GM19240 (cell line): ENCODE measurements around the gene ITPRID2.
"Not testable (repeated sequence)": the region's sequence is repeated elsewhere in the genome, so short reads cannot be mapped to it uniquely, and the experiment has no call there.

Experiments
- DNase-seq: peaks from one replicate; pipeline ENCODE4 v3.0.0; 2011; ENCODE audit warnings: low spot score; ENCODE audit not compliant: insufficient read length

The ITPRID2 gene

DNA sequence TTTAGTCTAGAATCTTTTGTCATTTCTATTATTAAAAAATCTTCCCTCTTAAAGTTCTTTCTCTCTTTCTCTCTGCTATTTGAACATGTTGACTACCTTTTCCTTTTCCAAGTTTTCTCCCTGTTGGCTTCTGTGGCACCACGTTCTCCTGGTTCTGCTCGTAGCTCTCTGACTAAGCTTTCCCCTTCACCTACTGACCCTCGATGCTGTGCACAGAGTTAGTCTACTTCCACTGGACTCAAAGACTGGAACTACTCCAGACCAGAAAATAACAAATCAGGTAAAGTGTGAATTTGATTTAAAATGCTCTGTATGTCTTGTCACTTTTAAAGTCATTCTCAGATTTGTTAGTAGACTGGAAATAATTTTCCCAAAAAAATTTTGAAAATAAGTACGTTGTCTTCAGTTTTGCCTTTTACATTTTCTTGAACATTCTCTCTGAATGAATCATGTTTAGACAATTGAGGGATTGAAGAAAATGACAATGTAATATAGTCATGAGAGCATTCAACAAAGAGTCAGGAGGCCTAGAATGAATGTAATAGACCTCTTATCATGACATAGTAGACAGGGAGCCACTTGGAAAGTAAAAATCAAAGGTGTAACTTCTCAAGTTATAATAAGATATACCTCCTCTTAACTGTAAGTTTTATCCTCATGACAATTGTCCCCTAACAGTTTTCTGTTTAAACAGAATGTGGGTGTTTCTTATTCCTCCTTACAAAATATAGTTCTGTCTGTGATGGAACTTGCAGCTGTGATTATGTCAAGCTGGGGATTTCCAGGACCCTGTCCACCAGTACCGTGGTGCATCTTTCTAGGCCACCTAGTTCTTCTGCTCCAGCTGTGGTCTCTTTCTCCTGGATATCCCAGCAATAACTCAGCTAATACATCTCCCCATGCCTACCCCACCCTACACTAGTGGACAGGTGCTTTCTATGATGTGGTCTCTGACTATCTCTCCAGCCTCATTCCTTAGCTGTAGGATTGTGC is 25.5 kb downstream of the ITPRID2 start:
- no peak for DNase-seq

DNA sequence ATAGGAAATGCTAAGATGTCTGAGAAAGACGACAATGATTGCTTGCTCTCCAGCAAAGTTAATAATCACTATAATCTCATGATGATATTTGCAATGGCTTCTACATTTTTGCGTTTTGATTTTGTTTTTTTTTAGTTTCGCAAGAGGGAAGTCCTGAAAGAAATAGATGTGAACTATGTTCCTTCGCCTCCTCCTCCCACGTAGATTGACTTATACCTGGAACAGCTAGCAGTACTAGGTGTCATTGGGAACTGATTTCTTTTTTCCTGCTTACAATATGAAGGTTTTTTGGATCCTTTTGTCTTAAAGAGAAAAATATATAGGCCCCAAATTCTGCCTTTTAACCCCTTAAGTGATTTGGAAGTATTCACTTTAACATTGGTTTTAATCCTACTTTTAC is 26.7 kb downstream of the ITPRID2 start:
- no peak for DNase-seq

DNA sequence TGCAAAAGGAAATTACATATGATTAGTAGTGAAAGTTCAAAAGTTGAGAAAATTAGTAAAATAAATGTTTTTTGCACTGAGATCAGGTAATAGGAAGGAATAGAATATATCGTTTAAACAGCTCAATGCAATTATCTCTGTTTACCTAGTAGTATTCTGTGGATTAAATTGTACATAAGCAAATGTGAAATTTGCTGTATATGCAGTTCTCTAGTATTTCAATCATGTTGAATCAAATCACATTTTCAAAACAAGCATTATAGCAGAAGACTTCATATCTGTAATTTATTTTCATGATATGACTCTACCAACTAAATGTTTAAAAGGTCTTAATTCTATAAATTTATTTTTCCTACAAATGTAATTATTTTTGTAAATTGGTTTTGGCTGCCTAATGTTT is 31.6 kb downstream of the ITPRID2 start:
- no peak for DNase-seq

DNA sequence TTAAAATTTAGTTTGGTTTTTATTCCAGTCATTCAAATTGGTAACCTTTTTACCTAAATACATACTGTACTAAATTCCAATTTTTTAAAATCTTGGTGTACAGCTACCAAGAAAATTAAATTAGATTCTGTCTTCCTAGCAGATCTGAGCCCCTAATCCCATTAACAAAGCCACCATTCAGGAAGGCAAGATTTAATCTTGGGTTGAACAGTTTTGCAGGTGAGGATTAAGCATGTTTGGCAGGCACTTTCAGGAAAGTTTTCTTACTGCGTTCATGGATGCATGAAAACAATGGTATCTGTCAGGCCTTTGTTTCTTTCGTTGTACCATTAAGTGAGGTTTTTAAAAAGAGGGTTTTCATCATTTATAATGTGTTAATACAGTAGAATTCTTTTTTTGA is 32.8 kb downstream of the ITPRID2 start:
- DNase-seq, result no peak

DNA sequence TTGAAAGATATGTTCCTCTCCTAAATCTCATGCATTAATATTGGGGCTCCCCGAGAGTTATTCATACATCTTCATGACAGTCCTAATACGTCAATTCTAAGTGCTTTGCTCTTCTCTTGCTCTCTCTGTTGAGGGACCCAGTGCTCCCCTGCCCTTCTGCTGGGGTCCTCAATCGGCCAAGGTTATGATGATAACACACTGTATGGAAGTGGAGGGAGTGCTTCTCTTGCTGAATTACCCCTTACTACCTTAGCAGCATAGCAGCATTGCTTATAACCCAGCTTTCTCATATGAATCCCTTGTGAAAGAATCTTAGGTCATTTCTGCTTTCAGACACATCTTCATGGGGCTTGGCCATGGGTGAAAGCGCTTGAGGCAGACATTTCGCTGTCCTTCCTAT is 43.2 kb downstream of the ITPRID2 start:
- no peak for DNase-seq

DNA sequence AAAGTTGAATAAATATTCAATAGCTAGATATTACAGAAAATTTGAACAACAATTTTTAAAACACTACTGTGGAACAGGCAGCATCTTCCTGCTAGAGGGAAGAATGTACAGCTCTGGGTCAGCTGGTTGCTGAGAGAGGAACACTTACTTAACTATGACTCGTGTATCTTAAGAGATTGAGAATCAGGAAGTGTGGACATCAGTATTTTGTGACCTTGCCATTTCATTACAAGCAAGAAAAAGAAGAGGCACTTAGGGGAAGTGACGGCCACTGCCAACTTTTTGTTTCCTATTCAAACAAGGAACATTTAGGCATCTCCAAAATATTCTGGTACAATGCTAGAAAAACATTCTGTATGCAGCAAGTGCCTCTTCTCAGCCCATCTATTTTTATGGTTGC is 45.9 kb downstream of the ITPRID2 start:
- no peak for DNase-seq

DNA sequence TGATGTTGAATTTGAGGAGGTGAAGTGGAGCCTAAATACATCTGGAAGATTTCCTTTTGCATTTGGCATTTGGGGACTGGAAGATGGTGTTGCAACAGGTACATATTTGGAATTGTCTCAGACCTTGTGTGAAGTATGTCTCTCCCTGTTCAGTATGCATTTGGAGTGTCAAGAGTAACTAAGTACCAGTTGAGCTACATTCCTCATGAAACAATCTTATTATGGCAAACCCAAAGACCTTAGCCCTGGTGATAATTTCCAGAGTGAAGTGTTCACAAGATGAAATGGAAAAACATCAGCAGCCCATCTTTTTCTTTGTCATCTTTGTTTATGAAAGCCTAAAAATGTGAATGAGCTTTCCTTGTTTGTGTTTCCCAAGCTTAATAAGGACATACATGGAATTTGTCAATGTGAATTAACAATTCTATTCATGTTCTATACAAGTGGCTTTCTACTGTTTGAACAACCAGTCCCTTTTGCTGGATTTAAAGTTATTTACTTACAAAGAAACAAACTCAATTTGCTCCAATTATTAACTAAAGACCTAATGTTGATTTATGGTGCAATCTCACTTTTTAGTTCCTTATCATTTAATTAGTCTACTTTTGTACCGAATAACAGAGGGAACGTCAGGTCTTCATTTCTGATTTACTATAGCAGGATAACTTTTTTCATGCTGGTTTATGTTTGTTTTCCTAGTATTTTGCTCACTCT is 52.0 kb downstream of the ITPRID2 start:
- DNase-seq, result no peak

DNA sequence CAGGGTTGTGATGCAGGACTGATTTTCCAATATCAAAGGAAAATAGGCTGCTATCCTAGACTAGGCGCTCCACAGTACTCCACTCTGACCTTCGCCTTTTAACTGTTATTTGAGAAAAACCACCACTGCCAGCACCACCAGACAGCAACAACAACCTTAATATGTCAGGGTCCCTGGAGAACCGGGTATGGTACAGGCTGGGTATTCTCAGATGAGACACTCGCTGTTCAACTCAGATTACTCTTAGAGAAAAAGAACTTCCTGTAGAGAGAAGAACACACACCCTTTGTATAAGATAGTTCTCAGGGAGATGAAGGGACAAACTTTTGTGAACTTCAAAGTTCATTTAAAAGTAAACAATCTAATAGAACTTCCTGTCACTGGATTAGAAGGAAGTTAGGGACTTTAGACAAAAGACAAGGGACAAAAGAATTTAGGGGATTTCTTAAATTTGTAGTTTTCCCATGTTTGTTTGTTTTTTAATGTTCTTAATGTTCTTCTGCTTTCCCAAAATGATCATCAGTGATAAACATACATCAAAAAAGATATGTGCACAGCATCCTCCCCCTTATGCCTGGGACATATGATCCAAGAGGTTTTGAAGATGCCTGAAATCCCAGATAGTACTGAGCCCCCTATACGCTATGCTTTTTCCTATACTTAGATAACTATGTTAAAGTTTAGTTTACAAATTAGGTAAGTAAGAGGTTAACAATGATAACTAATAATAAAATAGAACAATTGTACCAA is 52.8 kb downstream of the ITPRID2 start:
- DNase-seq, result no peak

DNA sequence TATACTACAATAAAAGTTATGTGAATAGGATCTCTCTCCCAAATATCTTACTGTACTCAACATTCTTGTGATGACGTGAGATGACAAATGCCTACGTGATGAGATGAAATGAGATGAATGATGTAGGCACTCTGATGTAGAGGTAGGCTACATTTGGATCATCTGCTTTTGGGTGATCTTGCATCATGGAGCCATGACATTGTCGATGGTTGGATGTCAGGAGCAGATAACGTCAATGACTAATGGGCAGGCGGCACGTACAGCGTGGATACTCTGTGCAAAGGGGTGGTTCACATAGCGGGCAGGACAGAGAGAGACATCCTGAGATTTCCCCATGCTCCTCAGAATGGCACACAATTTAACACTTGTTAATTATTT is 53.4 kb downstream of the ITPRID2 start:
- no peak for DNase-seq

DNA sequence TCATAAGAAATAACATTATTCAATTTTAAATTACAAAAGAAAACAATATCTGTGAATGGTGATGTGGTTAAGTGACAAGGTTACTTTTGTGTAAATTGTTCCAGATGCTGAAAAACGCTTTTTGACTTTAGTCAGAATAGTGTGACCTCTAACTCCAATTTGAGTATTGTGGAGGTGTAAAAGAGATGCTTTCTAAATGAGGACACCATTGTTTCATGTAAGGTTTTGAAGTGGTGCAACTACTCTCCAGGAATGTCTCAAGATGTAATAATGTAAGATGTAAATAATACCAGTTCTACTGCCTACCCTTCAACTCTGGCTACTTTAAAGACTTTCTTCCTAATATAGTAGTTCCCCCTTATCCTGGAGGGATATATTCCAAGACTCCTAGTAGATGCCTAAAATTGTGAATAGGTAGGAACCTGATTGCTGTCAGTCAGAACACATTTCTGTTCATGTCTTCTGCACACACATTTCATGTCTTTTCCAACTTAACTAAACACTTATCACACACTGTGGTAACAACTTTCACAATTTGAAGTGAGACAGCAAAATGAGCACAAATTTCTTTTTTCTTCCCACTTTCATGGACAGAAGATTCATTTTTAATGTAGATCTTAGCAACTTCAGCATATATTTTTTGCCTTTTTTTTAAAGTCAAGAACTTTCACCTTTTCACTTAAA is 55.1 kb downstream of the ITPRID2 start:
- no peak for DNase-seq

DNA sequence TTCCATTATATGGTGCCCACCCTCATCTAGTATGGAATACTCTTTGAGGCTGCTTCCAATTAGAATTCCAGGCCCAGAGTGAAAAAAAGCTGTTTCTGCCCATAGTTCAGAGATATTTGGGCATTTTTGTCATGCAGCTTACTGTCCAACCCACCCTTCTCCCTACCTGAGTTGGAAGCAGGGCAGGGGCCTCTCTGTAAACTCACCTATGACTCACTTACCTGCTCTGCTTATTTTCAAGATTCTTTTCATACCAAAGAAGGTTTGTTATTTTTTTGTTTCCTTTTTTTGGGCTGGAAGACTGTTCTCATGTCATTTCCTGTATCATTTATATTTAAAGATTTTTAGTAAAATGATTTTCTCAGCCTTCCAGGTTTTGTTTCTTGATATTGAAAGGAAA is 55.7 kb downstream of the ITPRID2 start:
- DNase-seq, result no peak

DNA sequence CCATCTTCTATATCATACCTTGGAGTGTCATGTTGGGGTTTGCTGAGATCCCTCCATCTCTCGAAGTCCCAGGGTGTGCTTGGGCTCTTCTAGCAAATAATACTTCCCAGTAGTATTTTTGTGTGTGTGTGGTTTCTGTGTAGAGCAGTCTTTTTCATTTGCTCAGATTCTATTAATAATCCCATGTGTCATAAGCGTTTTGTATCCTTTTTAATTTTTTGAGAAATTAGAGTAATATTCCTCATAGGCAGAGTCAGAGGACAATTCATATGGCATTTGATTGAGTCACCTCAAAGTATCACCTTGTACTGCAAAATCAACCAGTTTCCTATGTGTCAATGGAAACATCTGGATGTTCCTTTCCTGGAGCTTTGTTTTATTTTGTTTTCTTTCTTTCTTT is 56.7 kb downstream of the ITPRID2 start:
- no peak for DNase-seq

DNA sequence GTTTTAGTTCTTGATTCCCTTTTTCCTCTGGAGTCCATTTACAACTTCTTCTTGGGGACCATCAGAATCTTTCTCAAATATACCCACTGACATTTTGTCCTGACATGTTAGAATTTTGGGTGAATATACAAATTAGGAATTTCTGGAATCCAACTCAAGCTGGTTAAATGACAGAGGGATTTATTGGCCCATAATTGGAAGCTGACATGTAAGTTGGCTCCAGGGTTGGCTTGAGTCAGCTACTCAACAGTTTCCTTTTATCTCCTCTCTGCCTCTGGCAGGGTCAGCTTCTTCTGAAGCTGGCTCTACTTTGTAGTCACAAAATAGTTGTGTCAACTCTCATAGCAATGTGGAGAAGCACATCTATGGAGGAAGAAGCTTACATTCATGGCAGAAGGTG is 57.5 kb downstream of the ITPRID2 start:
- no peak for DNase-seq

DNA sequence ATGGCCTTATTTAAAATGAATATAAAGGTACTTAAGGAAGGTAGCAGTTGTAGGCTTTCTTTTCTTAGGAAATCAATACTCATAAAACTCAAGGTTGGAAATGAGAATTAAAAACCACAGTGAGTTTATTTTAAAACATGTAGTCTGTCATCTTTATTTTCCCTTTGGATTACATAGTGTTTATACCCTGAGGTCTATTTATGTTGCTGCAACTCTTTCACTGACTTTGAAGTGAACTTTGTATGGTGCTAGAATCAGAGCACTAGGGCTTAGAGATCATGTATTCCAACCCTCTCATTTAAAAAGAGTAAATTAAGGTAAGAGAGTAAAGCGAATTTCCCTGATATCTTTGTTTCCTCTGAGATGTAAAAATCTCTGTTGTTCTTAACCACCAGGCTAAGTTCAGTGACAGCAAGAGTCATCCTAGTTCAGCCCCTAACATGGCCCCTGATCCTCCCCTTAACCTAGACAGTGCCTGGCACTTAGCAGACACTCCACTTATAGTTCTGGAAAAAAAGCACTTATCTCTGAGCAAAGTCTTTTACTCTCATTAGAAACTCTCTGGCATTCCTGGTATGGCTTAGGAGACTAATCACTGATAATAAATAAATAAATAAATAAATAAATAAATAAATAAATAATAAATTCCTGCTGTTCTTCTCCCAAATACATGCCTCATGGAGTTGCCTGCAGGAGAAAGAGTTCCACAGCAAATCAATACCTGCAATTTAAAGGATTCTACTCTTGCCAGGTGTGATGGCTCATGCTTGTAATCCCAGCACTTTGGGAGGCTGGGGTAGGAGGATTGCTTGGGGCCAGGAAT is 61.1 kb downstream of the ITPRID2 start:
- no peak for DNase-seq

DNA sequence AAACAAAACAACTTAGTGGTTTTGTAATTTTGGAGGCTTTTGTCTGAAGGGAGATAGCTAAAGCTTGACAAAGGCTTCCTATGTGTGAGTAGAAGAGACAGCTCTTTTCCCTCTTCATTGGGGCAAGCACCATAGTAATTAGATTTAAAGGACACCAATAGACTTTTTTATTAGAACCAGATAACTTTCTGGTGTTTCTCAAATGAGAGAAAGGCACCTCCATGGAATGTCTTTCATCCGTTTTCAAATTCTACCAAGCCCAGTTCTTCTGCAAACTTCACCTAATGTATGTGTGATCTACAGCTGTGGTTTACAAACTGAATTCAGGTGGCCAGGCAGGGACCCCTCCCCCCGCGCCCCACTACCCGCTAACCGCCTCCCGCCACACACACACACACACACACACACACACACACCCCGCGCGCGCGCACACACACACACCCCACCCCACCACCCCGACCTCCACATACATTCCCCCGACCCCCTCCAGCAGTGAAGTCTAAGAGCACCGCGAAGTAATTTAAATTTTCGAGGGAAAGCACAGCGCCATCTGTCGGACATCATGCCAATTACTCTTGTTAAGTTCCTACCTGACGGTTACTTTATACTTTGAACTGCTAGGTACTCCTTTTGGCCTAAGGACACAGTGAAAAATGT is 62.5 kb downstream of the ITPRID2 start:
- DNase-seq, result peak; percentile 17

DNA sequence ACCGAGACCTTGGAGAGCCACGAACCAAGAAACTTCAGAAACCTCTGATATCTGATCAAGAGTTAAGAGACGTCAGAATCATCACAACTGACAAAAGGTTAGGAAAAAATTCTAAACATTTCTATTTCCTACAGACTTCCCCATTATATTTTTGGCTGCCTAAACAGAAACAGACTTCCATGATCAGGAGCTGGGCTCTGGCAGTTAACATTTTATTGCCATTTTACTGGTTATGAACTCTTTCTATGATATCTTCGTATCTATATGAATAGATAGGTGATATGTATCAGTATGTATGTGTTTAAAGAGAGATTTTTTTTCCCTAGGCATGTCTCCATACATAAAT is 63.0 kb downstream of the ITPRID2 start:
- no peak for DNase-seq

DNA sequence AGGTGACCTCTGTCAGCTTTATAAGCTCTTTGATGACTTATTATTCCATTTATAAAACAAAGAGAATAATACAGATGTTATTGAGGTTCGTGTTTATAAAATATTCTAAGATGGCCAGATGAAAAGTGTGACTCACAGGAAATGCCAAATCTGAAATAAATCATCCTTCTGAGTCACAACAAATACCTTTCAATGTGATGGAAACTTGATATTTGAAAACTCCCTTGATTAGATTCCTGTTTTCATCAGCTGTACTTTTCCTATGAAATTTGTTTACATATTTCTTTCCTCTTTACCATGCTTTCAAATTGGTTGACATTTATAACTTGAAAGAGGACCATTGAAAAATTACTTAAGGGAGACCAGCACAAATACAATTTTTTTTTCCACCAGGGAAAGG is 63.5 kb downstream of the ITPRID2 start:
- no peak for DNase-seq

DNA sequence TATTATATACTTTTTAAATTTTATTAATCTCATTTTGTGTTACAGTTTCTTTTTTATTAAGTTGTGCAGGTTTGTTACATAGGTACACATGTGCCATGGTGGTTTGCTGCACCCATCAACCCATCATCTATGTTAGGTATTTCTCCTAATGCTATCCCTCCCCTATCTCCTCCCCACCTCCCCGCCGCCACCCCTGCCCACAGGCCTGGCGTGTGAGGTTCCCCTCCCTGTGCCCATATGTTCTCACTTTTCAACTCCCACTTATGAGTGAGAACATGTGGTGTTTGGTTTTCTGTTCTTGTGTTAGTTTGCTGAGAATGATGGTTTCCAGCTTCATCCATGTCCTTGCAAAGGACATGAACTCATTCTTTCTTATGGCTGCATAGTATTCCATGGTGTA is 64.3 kb downstream of the ITPRID2 start:
- DNase-seq, result not testable (repeated sequence)

DNA sequence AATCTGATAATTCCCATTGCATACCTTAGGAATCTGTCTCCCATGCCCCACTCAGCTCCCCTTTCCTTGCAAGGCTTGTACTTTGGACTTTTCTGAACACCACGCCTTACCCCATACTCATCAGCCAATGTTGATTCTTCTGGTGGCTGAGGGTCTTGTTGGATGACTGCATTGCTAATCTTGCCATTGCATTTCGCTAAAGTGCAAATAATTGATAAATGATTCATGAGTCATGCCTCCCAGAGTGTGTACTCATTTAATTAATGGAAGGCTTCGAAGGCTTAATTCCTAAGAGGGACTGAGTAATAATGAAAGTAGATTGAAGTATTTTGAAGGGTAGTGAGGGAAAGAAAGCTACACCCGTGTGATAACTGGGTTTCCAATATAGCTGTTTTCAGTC is 66.1 kb downstream of the ITPRID2 start:
- DNase-seq, result no peak

DNA sequence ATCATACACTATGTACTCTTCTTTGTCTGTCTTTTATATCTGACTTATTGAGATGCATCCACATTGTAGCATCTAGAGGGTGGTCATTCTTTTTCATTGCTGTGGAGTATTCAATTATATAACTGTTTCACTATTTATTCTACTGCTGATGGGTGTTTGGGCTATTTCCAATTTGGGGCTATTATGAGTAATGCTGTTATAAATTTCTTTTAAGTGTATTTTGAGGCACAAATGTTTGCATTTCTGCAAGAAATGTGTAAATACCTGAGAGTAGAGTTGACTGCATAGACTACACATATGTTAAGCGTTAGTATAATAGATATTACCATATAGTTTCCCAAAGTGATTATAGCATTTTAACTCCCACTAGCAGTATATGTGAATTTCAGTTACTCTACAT is 67.2 kb downstream of the ITPRID2 start:
- DNase-seq, result no peak
